NCI-H748 treated with DMSO at 0.1 percent for 48 hours (cell line): ENCODE measurements around the gene HAUS8.
"Not testable (repeated sequence)": the region's sequence is repeated elsewhere in the genome, so short reads cannot be mapped to it uniquely, and the experiment has no call there.

Source experiments
- DNase-seq: peaks from one replicate; lab custom pipeline; 2025; lab: John Stamatoyannopoulos, UW

HAUS8 gene

DNA sequence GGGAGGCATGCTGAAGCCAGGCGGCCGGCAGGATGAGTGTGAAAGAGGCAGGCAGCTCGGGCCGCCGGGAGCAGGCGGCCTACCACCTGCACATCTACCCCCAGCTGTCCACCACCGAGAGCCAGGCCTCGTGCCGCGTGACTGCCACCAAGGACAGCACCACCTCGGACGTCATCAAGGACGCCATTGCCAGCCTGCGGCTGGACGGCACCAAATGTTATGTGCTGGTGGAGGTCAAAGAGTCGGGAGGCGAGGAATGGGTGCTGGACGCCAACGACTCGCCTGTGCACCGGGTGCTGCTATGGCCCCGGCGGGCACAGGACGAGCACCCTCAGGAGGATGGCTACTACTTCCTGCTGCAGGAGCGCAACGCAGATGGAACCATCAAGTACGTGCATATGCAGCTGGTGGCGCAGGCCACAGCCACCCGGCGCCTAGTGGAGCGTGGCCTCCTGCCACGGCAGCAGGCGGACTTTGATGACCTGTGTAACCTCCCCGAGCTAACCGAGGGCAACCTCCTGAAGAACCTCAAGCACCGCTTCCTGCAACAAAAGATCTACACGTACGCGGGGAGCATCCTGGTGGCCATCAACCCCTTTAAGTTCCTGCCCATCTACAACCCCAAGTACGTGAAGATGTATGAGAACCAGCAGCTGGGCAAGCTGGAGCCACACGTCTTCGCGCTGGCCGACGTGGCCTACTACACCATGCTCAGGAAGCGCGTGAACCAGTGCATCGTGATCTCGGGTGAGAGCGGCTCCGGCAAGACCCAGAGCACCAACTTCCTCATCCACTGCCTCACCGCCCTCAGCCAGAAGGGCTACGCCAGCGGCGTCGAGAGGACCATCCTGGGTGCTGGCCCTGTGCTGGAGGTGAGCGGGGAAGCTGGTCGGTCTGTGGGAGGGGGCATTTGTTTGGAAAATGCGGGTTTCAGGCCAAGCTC is 26.7 kb upstream of the HAUS8 start:
- no peak for DNase-seq

- no peak for DNase-seq
Measured at GRCh38 chr19:17098326-17098725, 23.1 kb upstream of the HAUS8 start.

GRCh38 chr19:17097593-17098126 is 22.4 kb upstream of the HAUS8 start:
- no peak for DNase-seq

DNA sequence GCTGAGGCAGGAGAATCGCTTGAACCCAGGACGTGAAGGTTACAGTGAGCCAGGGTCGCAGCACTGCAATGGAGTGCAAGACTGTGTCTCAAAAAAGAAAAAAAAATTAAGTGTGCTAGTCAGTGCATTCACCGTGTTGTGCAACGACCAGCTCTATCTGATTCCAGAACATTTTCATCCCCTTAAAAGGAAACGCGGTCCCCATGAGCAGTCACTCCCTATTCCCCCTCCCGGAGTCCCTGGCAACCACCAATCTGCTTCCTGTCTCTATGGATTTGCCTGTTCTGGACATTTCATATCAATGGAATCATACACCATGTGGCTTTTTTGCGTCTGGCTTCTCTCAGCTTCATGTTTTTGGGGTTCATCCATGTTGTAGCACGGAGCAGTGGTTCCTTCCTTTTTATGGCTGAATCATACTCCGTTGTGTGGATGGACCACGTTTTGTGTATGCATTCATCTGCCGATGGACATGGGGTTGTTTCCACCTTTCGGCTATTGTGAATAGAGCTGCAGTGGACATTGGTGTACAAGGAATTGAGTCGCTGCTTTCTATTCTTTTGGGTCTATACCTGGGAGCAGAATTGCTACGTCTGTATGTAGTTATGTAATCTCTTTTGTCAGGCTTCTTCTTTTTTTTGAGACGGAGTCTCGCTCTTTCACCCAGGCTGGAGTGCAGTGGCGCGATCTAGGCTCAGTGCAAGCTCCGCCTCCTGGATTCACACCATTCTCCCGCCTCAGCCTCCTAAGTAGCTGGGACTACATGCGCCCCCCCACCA is 20.1 kb upstream of the HAUS8 start:
- no peak for DNase-seq

- DNase-seq, result not testable (repeated sequence)
Measured at GRCh38 chr19:17094694-17095093, 19.4 kb upstream of the HAUS8 start.

DNA sequence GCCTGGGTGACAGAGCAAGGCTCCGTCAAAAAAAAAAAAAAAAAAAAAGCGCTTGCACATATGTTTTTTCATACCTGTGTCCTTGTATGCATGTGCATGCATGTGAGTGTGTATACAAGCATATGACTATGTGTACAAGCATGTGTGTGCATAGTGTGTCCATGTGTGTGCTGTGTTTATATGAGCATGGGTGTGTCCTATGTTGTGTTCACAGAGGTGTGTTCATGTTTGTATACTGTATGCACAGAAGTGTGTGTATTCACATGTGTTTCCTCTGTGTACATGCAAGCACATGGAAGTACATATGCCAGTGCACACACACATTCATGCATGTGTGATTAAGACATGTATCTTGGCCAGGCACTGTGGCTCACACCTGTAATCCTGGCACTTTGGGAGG is 17.4 kb upstream of the HAUS8 start:
- no peak for DNase-seq

DNA sequence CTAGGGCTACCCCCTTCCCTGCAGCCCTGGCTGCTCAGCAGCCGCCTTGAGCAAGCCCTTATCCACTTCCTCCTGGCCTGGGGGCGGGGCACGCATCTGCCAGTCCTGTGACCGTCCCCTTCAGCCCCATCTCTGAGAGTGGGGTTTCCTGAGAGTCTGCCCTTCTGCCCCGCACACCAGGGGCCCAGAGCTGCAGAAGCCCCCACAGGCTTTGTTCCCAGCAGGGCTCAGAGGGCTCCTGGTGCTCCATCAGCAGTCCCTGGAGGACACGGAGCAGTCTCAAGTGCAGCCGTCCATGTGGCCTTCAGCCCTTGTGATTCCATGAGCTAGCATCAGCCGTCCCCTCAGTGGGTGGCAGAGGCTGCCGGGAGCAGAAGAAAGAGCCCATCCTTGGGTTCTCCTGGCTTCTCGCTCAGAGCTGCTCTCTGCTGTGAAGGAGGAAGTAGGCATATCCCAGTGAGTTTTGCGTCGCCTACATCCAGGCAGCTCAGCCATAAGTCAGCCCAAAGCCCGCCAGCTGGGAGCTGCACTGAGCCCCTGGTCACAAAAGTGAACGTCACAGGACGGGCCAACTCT is 16.6 kb upstream of the HAUS8 start:
- DNase-seq, result no peak

DNA sequence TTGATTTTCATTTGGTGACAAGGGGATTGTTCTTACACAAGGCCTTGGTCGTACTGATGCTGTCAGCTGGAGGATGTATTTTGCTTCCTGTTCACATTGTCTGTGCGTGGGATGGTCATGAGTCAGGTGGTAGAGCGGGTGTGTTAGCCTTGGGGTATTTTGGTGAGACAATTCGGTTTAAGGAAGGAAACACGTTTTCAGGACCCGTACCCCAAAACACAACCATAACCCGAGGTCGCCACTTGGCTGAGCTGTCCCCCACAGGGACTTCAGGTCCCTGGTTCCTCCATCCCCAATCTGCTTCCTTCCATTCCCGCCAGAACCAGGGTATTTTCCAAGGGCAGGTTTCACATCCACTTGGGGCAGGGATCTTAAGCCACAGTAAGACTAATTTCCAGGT is 15.3 kb upstream of the HAUS8 start:
- no peak for DNase-seq

DNA sequence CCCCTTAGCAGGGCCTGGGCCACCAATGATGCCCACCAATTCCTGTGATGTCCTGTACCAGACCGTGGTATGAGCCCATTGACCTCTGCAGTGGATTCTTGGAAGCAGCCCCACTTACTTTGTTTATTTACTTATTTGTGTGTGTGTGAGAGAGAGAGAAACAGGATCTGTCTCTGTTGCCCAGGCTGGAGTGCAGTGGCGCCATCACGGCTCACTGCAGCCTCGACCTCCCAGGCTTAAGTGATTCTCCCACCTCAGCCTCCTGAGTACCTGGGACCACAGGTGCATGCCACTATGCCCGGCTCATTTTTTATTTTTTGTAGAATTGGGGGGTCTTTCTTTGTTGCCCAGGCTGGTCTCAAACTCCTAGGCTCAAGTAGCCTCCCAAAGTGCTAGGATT is 13.3 kb upstream of the HAUS8 start:
- no peak for DNase-seq

DNA sequence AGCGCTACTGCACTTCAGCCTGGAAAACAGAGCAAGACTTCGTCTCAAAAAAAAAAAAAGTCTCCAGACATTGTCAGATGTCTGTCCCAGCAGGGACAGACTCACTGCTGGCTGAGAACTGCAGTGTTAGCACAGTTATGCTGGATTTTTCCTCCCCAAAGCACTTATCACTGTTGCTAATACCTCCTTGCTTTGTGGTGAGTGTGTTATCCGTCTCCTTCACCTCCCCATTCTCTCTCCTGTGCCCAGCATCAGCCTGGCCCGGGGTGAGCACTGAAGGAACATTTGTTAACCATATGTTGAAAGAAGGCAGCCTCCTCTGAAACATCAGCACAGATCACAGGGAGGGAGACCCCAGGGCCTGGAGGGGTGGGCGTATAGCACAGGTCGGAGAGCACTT is 11.6 kb upstream of the HAUS8 start:
- DNase-seq, result no peak

DNA sequence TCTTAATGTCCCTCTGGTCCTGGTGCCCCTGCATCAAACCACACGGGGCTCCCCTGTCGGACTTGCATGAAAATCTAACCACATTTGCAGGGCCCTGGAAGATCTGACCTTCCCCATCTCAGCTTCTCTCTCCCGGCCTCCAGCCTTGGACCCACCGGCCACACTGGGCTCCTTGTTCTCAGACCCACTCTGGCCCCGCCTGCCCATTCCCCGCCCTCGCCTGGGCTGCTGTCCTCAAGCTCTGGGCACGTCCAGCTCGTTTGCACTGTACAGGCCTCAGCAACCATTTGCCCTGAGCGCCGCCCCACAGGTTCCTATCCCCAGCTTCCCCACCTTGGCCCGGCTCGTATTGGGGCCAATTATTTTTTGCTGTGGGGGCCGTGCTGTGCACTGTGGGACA is 10.9 kb upstream of the HAUS8 start:
- DNase-seq, result no peak

- no peak for DNase-seq
Measured at GRCh38 chr19:17081672-17082630, 6.7 kb upstream of the HAUS8 start.

DNA sequence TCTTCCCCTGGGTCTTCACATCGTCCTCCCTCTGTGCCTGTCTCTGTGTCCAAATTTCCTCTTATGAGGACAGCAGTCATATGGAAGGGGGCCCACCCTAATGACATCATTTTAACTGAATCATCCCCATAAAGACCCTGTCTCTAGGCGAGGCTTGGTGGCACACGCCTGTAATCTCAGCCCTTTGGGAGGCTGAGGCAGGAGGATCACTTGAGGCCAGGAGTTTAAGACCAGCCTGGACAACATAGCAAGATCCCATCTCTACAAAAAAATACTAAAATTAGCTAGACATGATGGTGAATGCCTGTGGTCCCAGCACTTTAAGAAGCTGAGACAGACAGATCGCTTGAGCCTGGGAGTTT is 5.2 kb upstream of the HAUS8 start:
- no peak for DNase-seq

DNA sequence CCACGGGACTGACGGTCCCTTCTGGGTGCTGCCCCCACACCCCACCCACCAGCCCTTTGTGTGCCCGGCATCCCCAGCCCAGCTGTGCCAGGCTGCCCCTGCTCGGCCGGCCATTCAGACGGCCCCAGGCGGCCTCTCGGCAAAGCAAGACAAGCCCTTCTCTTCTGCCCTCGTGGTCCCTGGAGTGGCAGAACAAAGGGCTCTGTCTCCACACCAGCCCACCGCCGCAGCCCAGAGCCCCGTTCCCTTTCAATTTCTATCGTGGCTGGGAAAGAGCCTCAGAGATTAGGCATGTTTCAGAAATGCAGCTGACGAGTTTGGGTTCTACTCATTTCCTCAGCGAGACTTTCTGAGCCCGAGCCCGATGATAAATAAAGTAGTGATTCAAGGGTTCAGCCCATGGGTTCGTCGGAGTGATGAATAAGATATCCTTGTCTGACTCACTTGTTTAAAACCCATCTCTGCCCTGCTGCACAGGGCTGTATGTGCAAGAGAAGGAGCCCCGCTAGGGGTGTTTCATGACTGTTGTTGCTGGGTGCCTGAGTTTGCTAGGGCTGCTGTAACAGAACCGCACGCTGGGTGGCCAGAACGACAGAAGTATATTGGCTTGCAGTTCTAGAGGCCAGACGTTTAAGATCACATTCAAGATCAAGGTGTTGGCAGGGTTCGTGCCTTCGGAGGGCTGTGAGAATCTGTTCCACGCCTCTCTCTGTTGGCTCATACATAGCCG is 4.6 kb upstream of the HAUS8 start:
- DNase-seq, result no peak

DNA sequence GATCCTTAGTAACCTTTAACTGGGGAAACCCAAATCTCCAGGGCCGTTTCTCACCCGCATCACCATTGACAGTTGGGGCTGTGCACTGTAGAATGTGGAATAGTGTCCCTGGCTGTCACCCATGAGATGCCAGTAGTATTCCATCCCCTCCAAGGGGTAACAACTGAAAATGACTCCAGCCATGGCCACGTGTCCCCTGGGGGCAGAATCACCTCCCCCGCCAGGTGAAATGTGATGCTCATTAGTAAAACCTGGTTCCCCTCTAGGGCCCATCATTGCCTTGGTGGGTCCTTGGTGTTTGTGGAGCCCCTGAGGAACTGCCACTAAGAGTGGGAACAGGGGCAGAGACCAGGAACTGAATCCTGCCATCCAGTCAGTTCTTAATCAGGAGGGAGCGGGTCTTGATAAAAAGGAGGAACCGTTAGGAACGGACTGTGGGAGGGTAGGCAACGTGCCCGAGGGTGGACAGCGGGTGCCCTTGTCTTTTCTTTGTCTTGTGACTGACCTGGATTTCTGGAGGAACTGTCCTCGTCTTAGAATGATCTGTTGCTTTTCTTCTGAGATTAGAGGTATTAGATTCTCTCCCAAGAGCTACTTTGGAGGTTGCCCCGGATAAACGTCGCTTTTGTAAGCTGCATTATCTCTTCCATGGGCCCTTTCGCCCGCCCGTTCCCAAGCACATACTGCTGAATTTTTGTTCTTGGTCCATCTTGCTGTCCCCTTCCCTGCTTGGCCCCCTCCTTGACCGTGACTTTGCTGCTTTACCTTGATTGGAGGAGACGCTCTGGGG is 3.9 kb upstream of the HAUS8 start:
- no peak for DNase-seq

DNA sequence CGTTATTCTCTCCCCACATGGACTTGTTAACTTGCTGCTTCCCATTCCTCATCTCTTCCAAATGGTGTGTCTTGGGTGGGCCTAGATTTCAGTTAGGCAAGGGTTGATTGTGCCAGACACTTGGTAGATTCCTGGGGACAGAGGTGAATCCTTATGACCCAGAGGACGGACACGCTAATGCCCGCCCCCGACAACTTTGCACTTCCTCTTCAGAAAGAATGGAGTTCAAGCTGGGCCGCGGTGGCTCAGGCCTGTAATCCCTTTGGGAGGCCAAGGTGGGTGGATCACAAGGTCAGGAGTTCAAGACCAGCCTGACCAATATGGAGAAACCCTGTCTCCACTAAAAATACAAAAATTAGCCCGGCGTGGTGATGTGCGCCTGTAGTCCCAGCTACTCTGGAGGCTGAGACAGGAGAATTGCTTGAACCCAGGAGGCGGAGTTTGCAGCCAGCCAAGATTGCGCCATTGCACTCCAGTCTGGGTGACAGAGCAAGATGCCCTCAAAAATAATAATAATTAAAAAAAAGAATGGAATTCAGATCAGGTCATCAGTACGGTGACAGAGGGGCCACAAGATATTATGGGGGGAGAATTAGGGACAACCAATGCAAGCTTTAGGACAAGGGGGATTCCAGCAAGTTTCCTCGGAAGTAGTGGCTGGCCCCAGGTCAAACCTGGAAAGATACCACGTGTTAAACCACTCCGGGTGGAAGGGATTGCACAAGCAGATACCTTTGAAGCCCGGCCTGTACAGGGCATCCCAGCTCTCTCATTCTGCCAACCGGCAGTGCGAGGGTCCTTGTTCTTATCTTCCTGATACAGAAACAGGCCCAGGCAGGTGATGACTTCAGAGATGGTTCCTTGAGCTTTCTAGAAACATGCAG is 3.0 kb upstream of the HAUS8 start:
- no peak for DNase-seq

DNA sequence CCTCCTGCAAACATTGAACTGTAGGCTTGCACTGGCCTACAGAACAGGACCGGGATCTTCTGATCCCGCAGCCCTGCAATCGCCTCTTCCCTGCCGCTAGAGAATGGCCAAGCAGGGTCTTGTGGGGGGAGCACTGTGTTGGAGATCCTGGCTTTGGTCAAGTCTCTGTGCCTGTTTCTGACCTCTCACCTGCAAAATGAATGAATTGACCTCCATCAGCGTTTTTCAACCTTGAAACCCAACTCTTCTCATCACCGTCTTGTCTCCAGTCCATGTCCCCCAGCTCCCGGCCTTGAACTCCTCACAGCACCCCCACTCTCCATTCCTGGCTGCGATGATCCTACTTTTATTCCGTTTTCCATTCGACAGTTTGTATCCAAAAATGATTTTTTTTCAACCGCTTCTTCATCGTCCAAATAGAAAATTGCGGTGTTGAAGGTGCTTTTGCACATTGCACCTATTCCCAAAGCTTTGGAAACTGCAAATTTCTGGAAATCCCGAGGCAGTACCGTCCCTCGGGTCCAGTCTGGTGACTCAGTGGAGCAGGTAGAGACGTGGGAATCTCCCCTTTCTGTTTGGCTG is 2.3 kb upstream of the HAUS8 start:
- no peak for DNase-seq

DNA sequence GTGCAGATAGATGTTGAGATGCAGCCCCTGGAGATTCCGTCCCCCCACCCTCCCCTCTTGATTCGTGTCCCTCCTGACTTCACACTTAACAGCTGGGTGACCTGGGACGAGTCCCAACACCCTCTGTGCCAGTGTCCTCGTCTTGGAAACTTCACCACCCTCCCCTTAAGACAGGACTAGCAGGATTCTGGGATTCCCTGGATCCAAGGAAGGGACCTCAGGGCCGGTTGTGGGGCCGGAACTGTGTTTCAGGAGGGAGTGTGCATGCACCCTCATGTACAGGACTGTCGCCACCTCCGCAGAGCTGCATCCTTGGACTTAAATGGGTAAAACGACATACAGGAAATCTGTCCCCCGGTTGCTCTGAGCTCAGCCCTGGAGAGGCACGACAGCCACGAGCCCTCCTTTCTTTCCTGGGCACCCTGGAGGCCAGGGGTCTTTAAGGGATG is 1.3 kb upstream of the HAUS8 start:
- DNase-seq, result no peak
